Gastrocnemius medialis (tissue), 4 donors: ENCODE data around the gene TPM3. TPM values are rescaled to one million over a fixed set of nuclear protein-coding genes. Genes with fewer than 3 reads are reported as not detected.
A peak's percentile ranks its signal among the peaks of the same experiment; 100 is the strongest.

Experiments used
- ATAC-seq, 2 donors: fragments of 150-250 bp; one replicate each; pipeline ENCODE4 v1.9.1; 2016
- DNase-seq, 2 donors: peaks; one replicate each; pipeline ENCODE4 v3.0.0-alpha.2; 2019
- H3K27ac ChIP-seq, 4 donors: fragments of 200-600 bp; sonication (generic); 1 replicate in 1 of 4; 2 replicates in 3 of 4; pipeline ENCODE4 v1.5.1; 2016 to 2018; ENCODE audit warnings: mild to moderate bottlenecking in 2 of 4, moderate library complexity in 1 of 4
- H3K27me3 ChIP-seq, 3 donors: fragments of 200-600 bp; sonication (generic) in 2 of 3; 1 replicate in 1 of 3; 2 replicates in 2 of 3; pipeline versions ENCODE4 v1.5.1 to v1.6.0; 2016 to 2019; ENCODE audit warnings: mild to moderate bottlenecking in 1 of 3, moderate library complexity in 1 of 3
- H3K36me3 ChIP-seq, 2 donors: fragments of 200-600 bp; sonication (generic) in 1 of 2; one replicate each; pipeline ENCODE4 v1.5.1; 2017 to 2018
- H3K4me1 ChIP-seq, 2 donors: fragments of 200-600 bp; sonication (generic) in 1 of 2; one replicate each; pipeline ENCODE4 v1.5.1; 2016 to 2017; ENCODE audit warnings: mild to moderate bottlenecking in 2 of 2
- H3K4me3 ChIP-seq, 4 donors: fragments of 200-600 bp; sonication (generic) in 3 of 4; 1 replicate in 1 of 4; 2 replicates in 3 of 4; pipeline ENCODE4 v1.5.1; 2016 to 2019; ENCODE audit warnings: mild to moderate bottlenecking in 2 of 4
- H3K9me3 ChIP-seq, 3 donors: fragments of 200-600 bp; sonication (generic) in 2 of 3; 1 replicate in 1 of 3; 2 replicates in 2 of 3; pipeline ENCODE4 v1.5.1; 2016 to 2019
- POLR2A ChIP-seq, 2 donors: fragments of 450-650 bp; IDR thresholded peaks; one replicate each; pipeline ENCODE4 v1.6.1; 2017; ENCODE audit warnings: antibody characterized with exemption in 2 of 2, mild to moderate bottlenecking in 2 of 2, moderate library complexity in 2 of 2
- in situ Hi-C, 4 donors: fragments of 200-750 bp; cut with MboI; loops; one replicate each; pipeline versions ENCODE4 v1.15.0 to v1.8.0; 2017; ENCODE audit warnings: low sequenced_read_pairs in 4 of 4
- intact Hi-C: fragments of 100-400 bp; cut with DNase I; formaldehyde crosslinking; loops from one replicate; pipeline ENCODE4 v1.15.1; 2023; ENCODE audit warnings: low total_unique reads
- total RNA-seq, 4 donors: library from RNA; depleted of rRNA; stranded (reverse); fragments of >200 nt; gene quantifications; one replicate each; pipeline versions ENCODE4 v1.1.0 to v1.2.3, GENCODE V29; 2016
- TF ChIP-seq, protein P1 (sequence below), 5 experiments: fragments of 450-650 bp in 3 of 5; fragments of 200-600 bp in 2 of 5; sonication (generic) in 2 of 5; IDR thresholded peaks in 4 of 5; conservative IDR thresholded peaks in 1 of 5; 1 replicate in 4 of 5; 2 replicates in 1 of 5; pipeline ENCODE4 v1.5.1; 2016 to 2019; ENCODE audit warnings: antibody characterized with exemption in 5 of 5, mild to moderate bottlenecking in 3 of 5, moderate library complexity in 3 of 5

TPM3 gene
- total RNA-seq, 4 donors from 2014 or later: 1,776 to 3,699 (median 2,786) TPM

GRCh38 chr1:154158307-154159125 lies 33.4 kb downstream of the TPM3 start:
- no peak for TF ChIP-seq POLR2A (IDR thresholded peaks at IDR 0.05)
- TF ChIP-seq, protein P1, sequence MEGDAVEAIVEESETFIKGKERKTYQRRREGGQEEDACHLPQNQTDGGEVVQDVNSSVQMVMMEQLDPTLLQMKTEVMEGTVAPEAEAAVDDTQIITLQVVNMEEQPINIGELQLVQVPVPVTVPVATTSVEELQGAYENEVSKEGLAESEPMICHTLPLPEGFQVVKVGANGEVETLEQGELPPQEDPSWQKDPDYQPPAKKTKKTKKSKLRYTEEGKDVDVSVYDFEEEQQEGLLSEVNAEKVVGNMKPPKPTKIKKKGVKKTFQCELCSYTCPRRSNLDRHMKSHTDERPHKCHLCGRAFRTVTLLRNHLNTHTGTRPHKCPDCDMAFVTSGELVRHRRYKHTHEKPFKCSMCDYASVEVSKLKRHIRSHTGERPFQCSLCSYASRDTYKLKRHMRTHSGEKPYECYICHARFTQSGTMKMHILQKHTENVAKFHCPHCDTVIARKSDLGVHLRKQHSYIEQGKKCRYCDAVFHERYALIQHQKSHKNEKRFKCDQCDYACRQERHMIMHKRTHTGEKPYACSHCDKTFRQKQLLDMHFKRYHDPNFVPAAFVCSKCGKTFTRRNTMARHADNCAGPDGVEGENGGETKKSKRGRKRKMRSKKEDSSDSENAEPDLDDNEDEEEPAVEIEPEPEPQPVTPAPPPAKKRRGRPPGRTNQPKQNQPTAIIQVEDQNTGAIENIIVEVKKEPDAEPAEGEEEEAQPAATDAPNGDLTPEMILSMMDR (IDR thresholded peaks at IDR 0.05 in 4 of 5, conservative IDR thresholded peaks at IDR 0.05 in 1 of 5): no peak
- no peaks in the 10 kb centered on the region for H3K9me3 ChIP-seq
- intact Hi-C loops: no loop called here
- H3K36me3 ChIP-seq: peaks cover 0 to 26% of the 10 kb centered on the region in 2 donors
- DNase-seq: no peak
- no peak for ATAC-seq
- H3K4me1 ChIP-seq: no peaks in the 10 kb centered on the region
- in situ Hi-C loops: no loop called here
- H3K4me3 ChIP-seq: no peak overlapping the region
- H3K27ac ChIP-seq: peak overlapping the region in 1 of 4 donors; percentile 16
- H3K27me3 ChIP-seq: no peaks in the 10 kb centered on the region

- H3K4me3 ChIP-seq: no peak overlapping the region
- DNase-seq: no peak
- H3K36me3 ChIP-seq: peaks cover 0 to 26% of the 10 kb centered on the region in 2 donors
- in situ Hi-C loops (no loop called here), intact Hi-C loops (no loop called here)
- H3K9me3 ChIP-seq: no peaks in the 10 kb centered on the region
- H3K27ac ChIP-seq: peak overlapping the region in 2 of 4 donors; percentile 4 to 16
- ATAC-seq: peak in 1 of 2 donors; percentile 8
- no peaks in the 10 kb centered on the region for H3K4me1 ChIP-seq
- TF ChIP-seq, protein P1 (IDR thresholded peaks at IDR 0.05 in 4 of 5, conservative IDR thresholded peaks at IDR 0.05 in 1 of 5): no peak
- TF ChIP-seq POLR2A (IDR thresholded peaks at IDR 0.05): no peak
- H3K27me3 ChIP-seq: no peaks in the 10 kb centered on the region
These were observed 34.2 kb downstream of the TPM3 start for GRCh38 chr1:154157520-154158306.

DNA sequence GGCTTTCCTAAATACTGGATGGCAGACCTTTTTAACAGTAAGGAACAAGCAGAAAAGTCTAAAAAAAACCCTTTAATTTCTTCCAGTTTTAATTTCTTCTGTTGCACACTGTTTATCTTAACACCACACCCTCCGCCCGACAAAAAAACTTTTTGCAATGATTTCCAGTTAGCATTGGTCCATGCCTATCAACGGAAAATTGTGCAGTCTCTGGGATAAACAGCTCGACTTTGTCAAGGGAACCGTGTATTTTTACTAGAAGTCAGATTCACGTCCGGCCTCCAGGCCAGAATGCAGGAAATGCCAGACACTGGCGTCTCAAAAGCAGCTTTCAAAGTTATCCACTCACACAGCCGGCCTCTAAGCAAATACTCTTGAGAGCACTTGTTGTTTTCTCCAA lies 36.6 kb downstream of the TPM3 start:
- Histone ChIP-seq H3K4me1 (peaks cover 6 to 8% of the 10 kb centered on the region in 2 donors), H3K27me3 (no peaks in the 10 kb centered on the region), H3K9me3 (no peaks in the 10 kb centered on the region), H3K4me3 (no peak overlapping the region), H3K27ac (peak overlapping the region; percentile 12 to 65 (median 30)), H3K36me3 (peaks cover 0 to 17% of the 10 kb centered on the region in 2 donors)
- no peak for DNase-seq
- intact Hi-C loops (no loop called here), in situ Hi-C loops (no loop called here)
- ATAC-seq: peak in 1 of 2 donors; percentile 25
- TF ChIP-seq, protein P1 (IDR thresholded peaks at IDR 0.05 in 4 of 5, conservative IDR thresholded peaks at IDR 0.05 in 1 of 5): no peak
- no peak for TF ChIP-seq POLR2A (IDR thresholded peaks at IDR 0.05)

GRCh38 chr1:154154534-154155191 lies 37.2 kb downstream of the TPM3 start, which contains the start of gene NUP210L:
TSS of gene NUP210L (minus strand) at chr1:154155073.
- in situ Hi-C loops: no loop called here
- peak; percentile 43 to 46 for ATAC-seq
- Histone ChIP-seq H3K4me3 (no peak within 1 kb of the TSS), H3K4me1 (peaks cover 6 to 8% of the 10 kb centered on the region in 2 donors), H3K27me3 (no peaks in the 10 kb centered on the region), H3K9me3 (no peaks in the 10 kb centered on the region), H3K36me3 (peaks cover 0 to 15% of the 10 kb centered on the region in 2 donors), H3K27ac (peak within 1 kb of the TSS; percentile 12 to 65 (median 30))
- DNase-seq: peak; percentile 39 to 77
- TF ChIP-seq, protein P1 (IDR thresholded peaks at IDR 0.05 in 4 of 5, conservative IDR thresholded peaks at IDR 0.05 in 1 of 5): no peak
- no peak for TF ChIP-seq POLR2A (IDR thresholded peaks at IDR 0.05)
- intact Hi-C loops: no loop called here
